GM18909 (cell line): Measurements from ENCODE around the gene LPCAT3.

Source experiments
- ATAC-seq: cut with Tn5 transposase; IDR thresholded peaks from one replicate; pipeline ENCODE4 v1.9.1; 2021; ENCODE audit warnings: mild to moderate bottlenecking; ENCODE audit not compliant: unreplicated experiment, poor library complexity

Gene LPCAT3

GRCh38 chr12:6965714-6966113, 52.6 kb downstream of the LPCAT3 start:
- no peak for ATAC-seq

- peak; percentile 50 for ATAC-seq
Observed at GRCh38 chr12:6965026-6965661, 53.1 kb downstream of the LPCAT3 start.

- no peak for ATAC-seq
Observed at GRCh38 chr12:6964605-6965025, 53.7 kb downstream of the LPCAT3 start.

- no peak for ATAC-seq
Observed at GRCh38 chr12:6963791-6964413, 54.4 kb downstream of the LPCAT3 start.

GRCh38 chr12:6963016-6963731, 55.1 kb downstream of the LPCAT3 start:
- no peak for ATAC-seq

- ATAC-seq, result no peak
Observed at GRCh38 chr12:6962285-6963015, 55.8 kb downstream of the LPCAT3 start.

GRCh38 chr12:6961695-6962284, 56.5 kb downstream of the LPCAT3 start:
- ATAC-seq, result no peak

- ATAC-seq, result no peak
Observed at GRCh38 chr12:6961278-6961694, 57.0 kb downstream of the LPCAT3 start.

- no peak for ATAC-seq
Observed at GRCh38 chr12:6960593-6961277, 57.5 kb downstream of the LPCAT3 start.

- no peak for ATAC-seq
Observed at GRCh38 chr12:6959805-6960592, 58.3 kb downstream of the LPCAT3 start.

GRCh38 chr12:6959058-6959804, 59.0 kb downstream of the LPCAT3 start:
- ATAC-seq, result peak; percentile 58

- ATAC-seq, result no peak
Observed at GRCh38 chr12:6958609-6959057, 59.6 kb downstream of the LPCAT3 start.

GRCh38 chr12:6957741-6958608, 60.3 kb downstream of the LPCAT3 start:
- no peak for ATAC-seq

GRCh38 chr12:6957151-6957701, 61.0 kb downstream of the LPCAT3 start:
- no peak for ATAC-seq

- ATAC-seq, result no peak
Observed at GRCh38 chr12:6956021-6956727, 62.1 kb downstream of the LPCAT3 start.
